HG03196 (cell line): ENCODE data around the gene PIP4K2C.
"Not testable (repeated sequence)": the region's sequence is repeated elsewhere in the genome, so short reads cannot be mapped to it uniquely, and the experiment has no call there.

ENCODE experiments used
- ATAC-seq: cut with Tn5 transposase; IDR thresholded peaks from one replicate; pipeline ENCODE4 v1.9.1; 2021; ENCODE audit not compliant: unreplicated experiment

The PIP4K2C gene

DNA sequence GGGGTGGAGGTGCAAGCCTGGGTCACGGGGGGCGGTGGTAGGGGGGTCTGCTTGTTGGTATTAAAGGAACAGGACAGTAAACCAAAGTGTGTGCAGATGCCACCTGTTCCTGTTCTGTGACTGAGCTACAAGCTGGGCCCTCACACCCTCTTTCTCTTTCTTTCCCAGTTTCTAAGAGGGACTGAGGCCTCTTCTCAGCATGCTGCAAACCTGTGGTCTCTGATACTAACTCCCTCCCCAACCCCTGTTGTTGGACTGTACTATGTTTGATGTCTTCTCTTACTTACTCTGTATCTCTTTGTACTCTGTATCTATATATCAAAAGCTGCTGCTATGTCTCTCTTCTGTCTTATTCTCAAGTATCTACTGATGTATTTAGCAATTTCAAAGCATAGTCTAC is 6.9 kb upstream of the PIP4K2C start:
- no peak for ATAC-seq

DNA sequence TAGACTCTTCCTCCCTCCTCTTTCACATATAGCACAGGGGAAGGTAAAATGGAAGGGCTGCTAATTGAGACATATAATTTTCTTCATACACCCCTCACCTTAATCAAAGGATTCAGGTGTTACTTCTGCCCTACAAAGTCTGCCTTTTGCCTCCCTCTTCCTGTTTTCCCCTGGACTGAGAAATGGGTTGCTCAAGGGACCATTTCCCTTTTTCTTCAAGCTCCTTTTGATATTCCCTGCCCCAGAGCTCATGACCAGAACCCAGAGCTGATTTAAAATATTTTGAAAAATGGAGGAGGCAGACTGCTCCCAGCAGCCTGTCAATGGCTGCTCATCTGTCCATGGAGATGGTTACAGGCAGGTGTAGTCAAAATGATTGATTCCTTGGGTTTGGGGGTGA is 6.3 kb upstream of the PIP4K2C start:
- ATAC-seq: no peak

DNA sequence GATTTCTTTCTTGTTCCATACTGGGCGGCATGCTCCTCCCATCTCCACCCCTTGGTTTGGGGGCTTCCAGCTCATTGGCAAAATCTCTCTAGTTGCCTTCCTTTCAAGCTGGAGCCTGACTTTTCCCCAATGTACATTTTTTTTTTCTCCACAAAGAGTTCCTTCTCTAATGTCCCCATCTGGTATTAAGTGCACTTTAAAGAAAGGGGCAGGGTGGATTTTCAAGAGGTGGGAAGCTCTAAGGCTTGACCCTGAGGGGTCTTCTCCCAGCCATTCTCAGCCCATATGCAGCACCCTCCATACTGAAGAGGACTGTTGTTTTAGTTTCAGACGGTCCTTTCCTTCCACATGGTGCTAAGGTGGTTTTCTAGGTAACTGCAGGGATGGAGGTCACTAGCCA is 5.8 kb upstream of the PIP4K2C start:
- ATAC-seq: no peak

DNA sequence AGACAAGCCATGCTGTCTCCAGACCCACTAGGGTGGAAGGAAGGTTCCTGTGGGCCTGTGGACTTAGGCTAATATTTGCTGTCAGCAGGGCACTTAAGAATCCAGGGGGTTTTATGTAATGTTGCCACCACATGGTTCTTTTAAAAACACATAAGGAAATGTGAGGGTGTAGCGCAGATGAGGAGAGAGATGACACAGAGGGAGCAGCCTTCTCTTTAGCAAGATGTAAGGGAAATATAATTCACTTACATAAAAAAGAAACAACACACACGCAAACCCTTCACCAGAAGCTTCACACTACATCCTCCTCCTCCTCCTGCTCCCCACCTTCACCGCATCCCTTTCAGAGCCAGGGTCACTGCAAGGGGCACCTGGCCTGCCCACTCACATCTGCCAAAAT is 4.9 kb upstream of the PIP4K2C start:
- no peak for ATAC-seq

DNA sequence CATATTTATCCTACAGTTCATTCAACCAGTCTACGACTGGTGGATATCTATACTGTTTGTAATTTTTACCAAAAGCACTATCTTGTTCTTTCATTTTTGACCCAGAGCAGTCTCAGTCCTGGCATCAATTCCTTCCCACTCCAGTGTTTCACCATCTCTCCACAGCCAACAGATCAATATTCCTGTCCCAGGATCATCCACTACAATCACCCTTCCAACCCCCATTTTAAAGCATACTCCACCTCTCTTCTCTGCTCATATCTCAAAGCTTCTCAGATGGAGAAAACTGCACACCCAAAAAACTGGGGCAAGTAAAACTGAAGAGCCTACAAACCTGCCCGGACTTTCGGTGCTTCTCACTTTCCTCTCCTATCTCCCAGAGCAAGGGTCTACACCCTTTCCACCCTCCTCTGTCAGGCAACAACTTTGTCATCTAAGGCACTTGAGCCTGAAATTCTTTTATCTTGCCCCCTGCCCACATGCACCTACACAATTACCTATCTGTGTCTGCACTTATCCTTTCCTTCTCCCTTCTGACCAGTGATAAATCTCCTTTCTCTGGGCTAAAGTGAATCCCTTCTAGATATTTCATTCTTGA is 4.1 kb upstream of the PIP4K2C start:
- ATAC-seq: no peak

- ATAC-seq: not testable (repeated sequence)
Observed at GRCh38 chr12:57588951-57589610, 1.9 kb upstream of the PIP4K2C start.

DNA sequence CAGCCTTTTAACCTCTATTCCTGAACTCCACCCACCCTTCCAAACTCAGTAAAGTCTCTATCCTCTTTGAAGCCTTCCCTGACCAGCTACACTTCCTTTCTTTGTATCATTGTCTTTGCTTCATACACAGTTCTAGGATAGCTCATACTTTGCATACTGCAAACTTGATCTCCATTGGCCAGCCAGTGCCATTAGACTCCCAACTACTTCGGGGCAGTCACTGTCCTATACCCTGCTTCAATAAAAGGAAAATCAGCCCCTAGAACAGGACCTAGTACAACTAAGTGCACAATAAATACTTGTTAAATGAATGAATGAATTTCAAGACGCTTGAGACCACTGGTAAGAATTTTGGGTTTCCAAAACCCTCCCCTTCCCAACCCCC is 521 bp upstream of the PIP4K2C start:
- ATAC-seq: no peak

DNA sequence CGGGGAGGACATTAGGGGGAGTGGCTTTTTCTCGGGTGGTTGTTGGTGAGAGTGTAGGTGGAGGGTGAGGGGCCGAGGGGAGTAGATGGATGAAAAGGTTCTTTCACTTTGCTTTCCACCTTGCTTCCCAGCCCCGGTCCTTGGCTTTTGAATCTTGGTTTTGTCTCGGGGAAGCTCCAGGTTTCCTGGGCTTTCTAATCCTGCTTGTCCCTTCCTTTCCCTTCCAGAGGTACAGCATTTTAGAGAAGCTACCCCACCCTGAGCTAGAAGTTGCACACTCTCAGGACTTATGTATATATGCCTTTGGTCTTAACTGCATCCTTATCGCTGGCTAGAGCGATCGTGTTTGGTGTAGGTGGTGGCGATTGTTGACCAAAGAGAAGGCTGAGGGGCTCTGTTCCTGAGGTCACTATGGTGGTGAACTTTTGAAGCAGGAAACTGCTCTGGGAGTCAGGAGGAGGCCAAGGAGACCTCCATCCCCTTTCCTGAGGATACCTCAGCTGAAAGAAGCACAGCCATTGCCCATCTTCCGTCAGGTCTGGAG is 862 bp downstream of the PIP4K2C start:
- no peak for ATAC-seq

DNA sequence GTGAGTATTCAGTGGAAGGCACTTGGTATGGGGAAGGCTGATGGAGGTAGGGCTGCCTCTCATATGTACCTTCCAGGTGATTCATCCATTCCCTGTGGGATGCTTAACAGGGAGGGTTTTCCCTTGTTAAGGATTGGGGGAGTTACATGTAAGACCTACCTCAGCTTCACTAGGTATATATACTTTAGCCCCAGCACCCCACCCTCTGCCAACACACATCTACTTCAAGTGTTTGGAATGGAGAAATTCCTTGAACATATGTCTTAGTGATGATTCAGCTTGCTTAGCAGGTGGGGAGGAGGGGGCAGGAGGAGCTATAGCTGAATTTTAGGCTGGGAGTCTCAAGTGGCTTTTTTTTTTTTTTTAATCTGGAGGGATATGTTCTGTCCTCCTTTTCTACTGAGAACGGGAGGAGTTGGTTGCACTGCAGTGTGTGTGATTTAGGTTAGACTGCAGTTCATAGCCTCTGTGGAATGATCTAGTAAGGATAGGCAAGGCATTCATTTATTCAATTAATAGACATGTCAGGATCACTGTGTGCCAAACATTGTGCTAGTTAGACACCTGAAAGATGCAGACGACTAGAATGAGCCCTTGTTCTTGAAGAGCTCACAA is 1.7 kb downstream of the PIP4K2C start:
- ATAC-seq: no peak

- ATAC-seq: no peak
Observed at GRCh38 chr12:57593187-57593586, 2.2 kb downstream of the PIP4K2C start.

DNA sequence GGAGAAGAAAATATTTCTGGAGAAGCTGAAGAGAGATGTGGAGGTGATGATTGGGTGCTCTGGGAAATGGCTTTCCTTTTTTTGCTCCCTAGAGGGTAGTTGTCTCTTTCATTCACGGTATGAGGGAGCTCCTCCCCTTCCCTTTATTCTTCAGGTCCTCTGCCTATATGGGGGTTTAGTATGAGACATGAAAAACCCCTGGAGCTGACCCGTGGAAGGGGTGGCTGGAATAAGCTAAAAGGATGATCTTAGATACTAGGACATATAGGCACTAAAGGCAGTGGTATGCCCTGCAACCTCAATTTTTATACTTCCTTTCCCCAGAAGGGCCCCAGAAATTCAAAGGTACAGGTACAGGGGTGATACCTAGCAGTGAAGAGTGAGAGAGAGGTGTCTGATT is 9.4 kb downstream of the PIP4K2C start:
- ATAC-seq: no peak

GRCh38 chr12:57602544-57602943 is 11.6 kb downstream of the PIP4K2C start:
- no peak for ATAC-seq

- ATAC-seq: no peak
Observed at GRCh38 chr12:57603324-57603723, 12.3 kb downstream of the PIP4K2C start.

- no peak for ATAC-seq
Observed at GRCh38 chr12:57603815-57604453, 12.9 kb downstream of the PIP4K2C start.

- no peak for ATAC-seq
Observed at GRCh38 chr12:57604454-57604991, 13.5 kb downstream of the PIP4K2C start, which contains the start of gene DTX3. Gene DTX3, plus strand, starts transcription at chr12:57604824. Its CDS starts 1,694 bp downstream, at chr12:57606518.

GRCh38 chr12:57604992-57605810 is 14.2 kb downstream of the PIP4K2C start:
- no peak for ATAC-seq

GRCh38 chr12:57605811-57606311 is 14.9 kb downstream of the PIP4K2C start:
- ATAC-seq: no peak

- no peak for ATAC-seq
Observed at GRCh38 chr12:57606399-57606798, 15.4 kb downstream of the PIP4K2C start.

GRCh38 chr12:57606821-57607220 is 15.8 kb downstream of the PIP4K2C start:
- no peak for ATAC-seq

DNA sequence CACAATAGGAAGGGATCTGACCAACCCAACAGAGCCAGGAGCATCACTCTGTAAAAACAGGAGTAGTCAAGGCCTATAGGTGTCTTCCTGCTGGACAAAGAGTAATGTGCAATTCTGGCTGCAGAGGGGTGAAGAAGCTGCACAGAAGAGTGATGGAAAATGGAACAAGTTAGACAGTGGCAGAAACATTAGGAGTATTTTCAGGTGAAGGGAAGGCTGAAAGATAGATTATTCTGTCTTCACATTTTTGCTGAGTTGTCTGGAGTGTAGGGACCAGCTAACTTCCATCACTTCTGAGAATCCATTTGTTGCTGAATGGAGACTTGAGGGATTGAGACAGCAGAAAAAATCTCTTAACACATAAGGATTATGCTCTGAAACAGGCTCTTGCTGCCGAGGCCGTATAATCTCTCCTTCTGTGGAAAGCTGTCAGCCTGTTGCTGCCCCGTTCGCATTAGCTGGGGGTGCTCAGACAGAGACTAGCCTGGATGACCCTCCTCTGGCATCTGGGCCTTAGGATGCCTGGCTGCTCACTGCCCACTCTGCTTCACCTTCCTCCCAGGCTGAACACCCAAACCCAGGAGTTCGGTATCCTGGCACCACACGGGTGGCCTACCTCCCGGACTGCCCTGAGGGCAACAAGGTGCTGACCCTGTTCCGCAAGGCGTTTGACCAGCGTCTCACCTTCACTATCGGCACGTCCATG is 17.1 kb downstream of the PIP4K2C start:
- ATAC-seq: no peak
